Fibroblast of pulmonary artery (primary cell): ENCODE data around the gene RIBC2.

Source experiments
- DNase-seq: peaks from one replicate; pipeline ENCODE4 v3.0.0-alpha.2; 2010; ENCODE audit warnings: low read depth
- H3K4me3 ChIP-seq: replicated peaks from 2 replicates; pipeline ENCODE4 v1.5.1; 2011; ENCODE audit warnings: low read depth, mild to moderate bottlenecking, control low read depth, low read length, moderate library complexity
- CTCF ChIP-seq: IDR thresholded peaks from 2 replicates; pipeline ENCODE4 v1.5.1; 2011; ENCODE audit warnings: mild to moderate bottlenecking, control low read depth, low read length, inconsistent platforms; ENCODE audit errors: missing control alignments

RIBC2 gene

GRCh38 chr22:45480717-45481116 is 67.2 kb downstream of the RIBC2 start:
- no peak for TF ChIP-seq CTCF
- no peak overlapping the region for H3K4me3 ChIP-seq
- DNase-seq = no peak

GRCh38 chr22:45481661-45482060 is 68.2 kb downstream of the RIBC2 start:
- H3K4me3 ChIP-seq = no peak overlapping the region
- no peak for DNase-seq
- no peak for TF ChIP-seq CTCF
